Measurements from ENCODE around the gene ZNF189.

Gene ZNF189

GRCh38 chr9:101365181-101365580, 33.5 kb upstream of the ZNF189 start:
- no peaks in the 10 kb centered on the region for H3K36me3 ChIP-seq (replicated peaks)
- H3K27me3 ChIP-seq (replicated peaks), result no peaks in the 10 kb centered on the region
- no peak for DNase-seq
- no peak overlapping the region for H3K4me3 ChIP-seq (ENCODE audit: low read depth, low read length)
- no peak for TF ChIP-seq CTCF (IDR thresholded peaks at IDR 0.05; ENCODE audit: low read depth, low read length, missing control alignments)
- in situ Hi-C loops (cut with HindIII; ENCODE audit: low pct_ligation_motif_present, low sequenced_read_pairs), result no loop called here
- no peak overlapping the region for H3K27ac ChIP-seq

GRCh38 chr9:101366038-101366756, 32.5 kb upstream of the ZNF189 start:
- no peak for DNase-seq
- in situ Hi-C loops (cut with HindIII; ENCODE audit: low pct_ligation_motif_present, low sequenced_read_pairs), result no loop called here
- Histone ChIP-seq H3K4me3 (ENCODE audit: low read depth, low read length) (no peak overlapping the region), H3K27me3 (replicated peaks) (no peaks in the 10 kb centered on the region), H3K27ac (no peak overlapping the region), H3K36me3 (replicated peaks) (no peaks in the 10 kb centered on the region)
- no peak for TF ChIP-seq CTCF (IDR thresholded peaks at IDR 0.05; ENCODE audit: low read depth, low read length, missing control alignments)

- TF ChIP-seq CTCF (IDR thresholded peaks at IDR 0.05; ENCODE audit: low read depth, low read length, missing control alignments), result no peak
- DNase-seq, result no peak
- in situ Hi-C loops (cut with HindIII; ENCODE audit: low pct_ligation_motif_present, low sequenced_read_pairs), result no loop called here
- Histone ChIP-seq H3K27me3 (replicated peaks) (no peaks in the 10 kb centered on the region), H3K4me3 (ENCODE audit: low read depth, low read length) (no peak overlapping the region), H3K36me3 (replicated peaks) (no peaks in the 10 kb centered on the region), H3K27ac (no peak overlapping the region)
Measured at GRCh38 chr9:101367323-101367722, 31.3 kb upstream of the ZNF189 start.

GRCh38 chr9:101369286-101369685, 29.4 kb upstream of the ZNF189 start:
- peak; percentile 52 for DNase-seq
- no peak overlapping the region for H3K27ac ChIP-seq
- no peak for TF ChIP-seq CTCF (IDR thresholded peaks at IDR 0.05; ENCODE audit: low read depth, low read length, missing control alignments)
- H3K36me3 ChIP-seq (replicated peaks), result no peaks in the 10 kb centered on the region
- no peak overlapping the region for H3K4me3 ChIP-seq (ENCODE audit: low read depth, low read length)
- in situ Hi-C loops (cut with HindIII; ENCODE audit: low pct_ligation_motif_present, low sequenced_read_pairs), result no loop called here
- no peaks in the 10 kb centered on the region for H3K27me3 ChIP-seq (replicated peaks)

GRCh38 chr9:101369884-101370531, 28.6 kb upstream of the ZNF189 start:
- Histone ChIP-seq H3K4me3 (ENCODE audit: low read depth, low read length) (no peak overlapping the region), H3K27ac (no peak overlapping the region), H3K27me3 (replicated peaks) (no peaks in the 10 kb centered on the region), H3K36me3 (replicated peaks) (no peaks in the 10 kb centered on the region)
- TF ChIP-seq CTCF (IDR thresholded peaks at IDR 0.05; ENCODE audit: low read depth, low read length, missing control alignments), result no peak
- no peak for DNase-seq
- in situ Hi-C loops (cut with HindIII; ENCODE audit: low pct_ligation_motif_present, low sequenced_read_pairs), result no loop called here

Measured in brain microvascular endothelial cell (primary cell).